Uterus (tissue), 2 donors: ENCODE data around the gene ZDHHC1.

Experiments
- POLR2A ChIP-seq, 2 donors: fragments of 450-650 bp; IDR thresholded peaks; one replicate each; pipeline ENCODE4 v1.6.1; 2016; ENCODE audit warnings: antibody characterized with exemption in 2 of 2, mild to moderate bottlenecking in 1 of 2, moderate library complexity in 1 of 2
- TF ChIP-seq, protein P1 (sequence below), 4 experiments: fragments of 200-600 bp in 2 of 4; fragments of 450-650 bp in 2 of 4; sonication (generic) in 2 of 4; IDR thresholded peaks; one replicate each; pipeline ENCODE4 v1.5.1; 2016 to 2019; ENCODE audit warnings: antibody characterized with exemption in 4 of 4, mild to moderate bottlenecking in 2 of 4, moderate library complexity in 1 of 4

DNA sequence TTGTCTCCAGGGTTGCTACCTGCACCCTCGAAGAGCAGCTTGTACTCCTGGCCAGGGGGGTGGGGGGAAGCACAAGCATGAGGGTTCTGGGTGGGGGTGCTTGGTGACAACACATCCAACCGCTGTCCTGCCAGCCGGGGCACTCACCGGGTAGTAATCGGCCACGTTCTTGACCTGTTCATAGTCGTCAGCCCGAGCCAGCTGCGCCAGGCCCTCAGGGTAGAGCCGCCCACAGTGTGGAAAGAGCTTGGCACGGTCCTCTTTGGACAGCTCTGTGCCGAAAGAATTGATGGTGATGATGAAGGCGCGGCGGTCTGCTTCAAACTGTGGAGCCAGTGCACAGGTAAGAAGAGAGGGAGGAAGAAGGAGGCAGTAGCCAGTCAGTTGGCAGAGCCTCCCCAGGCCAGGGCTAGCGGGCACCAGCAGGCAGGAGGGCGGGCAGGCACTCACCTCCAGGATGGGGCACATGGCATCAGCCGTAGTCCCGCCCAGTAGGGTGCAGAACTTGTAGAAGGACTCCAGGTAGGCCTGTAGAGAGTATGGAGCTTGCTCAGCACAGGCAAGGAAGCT lies 22.6 kb upstream of the ZDHHC1 start:
- TF ChIP-seq POLR2A (IDR thresholded peaks at IDR 0.05): no peak
- TF ChIP-seq, protein P1, sequence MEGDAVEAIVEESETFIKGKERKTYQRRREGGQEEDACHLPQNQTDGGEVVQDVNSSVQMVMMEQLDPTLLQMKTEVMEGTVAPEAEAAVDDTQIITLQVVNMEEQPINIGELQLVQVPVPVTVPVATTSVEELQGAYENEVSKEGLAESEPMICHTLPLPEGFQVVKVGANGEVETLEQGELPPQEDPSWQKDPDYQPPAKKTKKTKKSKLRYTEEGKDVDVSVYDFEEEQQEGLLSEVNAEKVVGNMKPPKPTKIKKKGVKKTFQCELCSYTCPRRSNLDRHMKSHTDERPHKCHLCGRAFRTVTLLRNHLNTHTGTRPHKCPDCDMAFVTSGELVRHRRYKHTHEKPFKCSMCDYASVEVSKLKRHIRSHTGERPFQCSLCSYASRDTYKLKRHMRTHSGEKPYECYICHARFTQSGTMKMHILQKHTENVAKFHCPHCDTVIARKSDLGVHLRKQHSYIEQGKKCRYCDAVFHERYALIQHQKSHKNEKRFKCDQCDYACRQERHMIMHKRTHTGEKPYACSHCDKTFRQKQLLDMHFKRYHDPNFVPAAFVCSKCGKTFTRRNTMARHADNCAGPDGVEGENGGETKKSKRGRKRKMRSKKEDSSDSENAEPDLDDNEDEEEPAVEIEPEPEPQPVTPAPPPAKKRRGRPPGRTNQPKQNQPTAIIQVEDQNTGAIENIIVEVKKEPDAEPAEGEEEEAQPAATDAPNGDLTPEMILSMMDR (IDR thresholded peaks at IDR 0.05): no peak
